NCI-H1048 (cell line): ENCODE results near the gene MFN1.
A peak's percentile ranks its signal among the peaks of the same experiment; 100 is the strongest.
"Not testable (repeated sequence)": the region's sequence is repeated elsewhere in the genome, so short reads cannot be mapped to it uniquely, and the experiment has no call there.

Experiments used
- DNase-seq: peaks from one replicate; lab custom pipeline; 2025; lab: John Stamatoyannopoulos, UW

The MFN1 gene

DNA sequence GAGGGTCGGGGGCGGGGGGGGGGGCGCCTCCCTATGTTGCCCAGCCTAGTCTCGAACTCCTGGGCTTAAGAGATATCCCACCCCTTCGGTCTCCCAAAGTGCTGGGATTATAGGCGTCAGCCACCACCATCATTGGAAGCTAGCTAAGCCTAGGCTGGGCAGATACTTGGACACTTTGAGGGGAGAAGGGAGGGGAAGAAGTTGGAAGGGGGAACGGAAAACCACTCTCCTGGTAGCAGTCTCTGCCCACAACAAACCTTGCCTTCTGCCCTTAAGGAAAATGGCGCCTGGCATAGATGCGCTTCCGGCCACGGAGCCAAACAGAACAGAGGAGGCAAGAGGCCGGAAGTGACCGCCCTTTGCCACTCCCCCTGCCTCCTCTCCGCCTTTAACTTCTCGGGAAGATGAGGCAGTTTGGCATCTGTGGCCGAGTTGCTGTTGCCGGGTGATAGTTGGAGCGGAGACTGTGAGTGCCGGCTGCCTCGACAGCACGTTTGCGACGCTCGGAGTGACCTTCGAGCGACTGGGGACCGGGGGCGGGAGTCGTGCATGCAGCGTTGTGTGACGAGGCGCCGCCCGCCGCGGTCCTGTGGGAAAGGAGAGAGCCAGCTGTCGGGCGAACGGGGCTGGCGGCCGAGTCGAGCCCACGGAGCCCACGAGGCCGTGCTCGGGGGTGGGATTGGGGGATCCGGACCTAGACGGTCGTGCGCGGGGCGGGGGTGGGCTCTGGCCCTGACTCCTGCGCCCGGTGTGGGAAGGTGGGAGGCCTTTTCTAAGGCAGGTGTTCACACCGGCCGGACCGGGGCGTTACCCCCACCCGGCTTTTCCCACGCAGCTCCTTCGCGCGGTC lies at the start of gene MFN1:
TSS of gene MFN1 (plus strand) at position 365 of the 850 bp plus-strand sequence. CDS start 1,143 bp downstream, outside the sequence.
- peak; percentile 81 for DNase-seq

DNA sequence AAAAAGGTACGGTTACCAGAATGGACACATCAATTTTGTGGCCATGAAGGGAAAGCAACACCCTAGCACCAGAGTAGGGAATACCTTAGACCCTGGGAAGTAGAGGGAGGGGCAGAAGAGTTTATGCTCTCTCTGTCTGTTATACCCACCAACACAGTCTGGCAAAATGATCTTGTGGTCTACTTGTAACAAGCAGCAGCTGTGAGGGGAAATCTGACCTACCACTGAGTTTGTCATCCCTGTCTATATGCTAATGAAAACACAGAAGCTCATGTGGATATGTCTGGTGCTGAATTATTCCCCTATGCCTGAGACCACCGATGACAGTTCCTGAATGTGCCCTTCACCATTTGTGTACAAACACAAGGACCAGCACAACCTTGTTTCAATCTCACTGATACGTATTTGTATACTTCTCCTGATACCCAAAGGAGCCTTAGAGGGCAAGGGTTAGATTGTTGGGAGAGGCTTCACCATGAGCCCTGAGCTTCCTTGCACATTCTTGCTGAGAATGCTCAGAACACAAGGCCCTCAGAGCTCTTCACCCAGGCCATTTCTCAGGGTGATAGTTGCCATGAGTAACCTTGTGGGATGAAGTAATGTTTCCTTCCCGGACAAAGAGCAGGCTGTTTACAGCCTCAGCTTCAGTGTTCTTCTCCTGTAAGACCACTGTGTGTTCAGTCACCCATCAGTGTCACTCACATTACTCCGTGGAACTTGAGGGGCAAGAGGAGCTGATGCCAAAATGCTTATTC lies 49.4 kb upstream of the MFN1 start:
- no peak for DNase-seq

DNA sequence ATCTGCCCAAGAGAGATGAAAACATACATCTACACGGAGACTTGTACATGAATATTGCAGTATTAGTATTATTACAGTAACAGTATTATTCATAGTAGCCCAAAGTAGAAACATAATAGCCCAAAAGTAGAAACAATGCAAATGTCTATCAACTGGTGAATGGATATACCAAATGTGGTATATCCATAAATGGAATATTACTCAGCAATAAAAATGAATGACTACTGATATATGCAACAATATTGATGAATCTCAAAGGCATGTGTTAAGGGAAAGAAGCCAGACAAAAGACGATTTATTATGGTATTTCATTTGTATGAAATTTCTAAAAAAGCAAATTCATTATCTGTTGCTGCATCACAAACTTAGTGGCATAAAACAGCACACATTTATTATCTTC lies 48.2 kb upstream of the MFN1 start:
- DNase-seq, result no peak

DNA sequence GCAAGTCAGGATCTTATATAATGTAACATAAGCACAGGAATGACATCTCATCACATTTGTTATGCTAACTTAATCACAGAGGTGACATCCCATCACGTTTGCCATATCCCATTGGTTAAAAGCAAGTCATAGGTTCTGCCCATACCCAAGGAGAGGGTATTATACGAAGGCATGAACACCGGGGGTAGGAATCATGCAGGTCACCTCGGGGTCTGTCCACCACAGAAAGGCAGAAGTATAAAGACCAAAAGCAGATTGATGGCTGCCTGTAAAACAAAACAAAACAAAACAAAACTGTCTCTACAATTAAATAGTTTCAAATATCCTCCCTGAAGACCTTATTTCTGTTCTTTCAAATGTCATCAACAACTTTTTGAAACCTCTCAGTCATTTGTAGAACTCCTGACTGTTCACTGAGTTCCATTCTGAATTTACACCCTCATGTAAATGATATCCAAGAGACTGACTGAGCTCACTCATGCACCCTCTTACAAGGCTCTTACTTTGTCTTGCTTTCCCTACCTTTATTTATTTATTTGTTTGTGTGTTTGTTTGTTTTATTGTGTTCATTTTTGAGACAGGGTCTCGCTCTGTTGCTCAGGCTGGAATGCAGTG lies 47.4 kb upstream of the MFN1 start:
- no peak for DNase-seq

DNA sequence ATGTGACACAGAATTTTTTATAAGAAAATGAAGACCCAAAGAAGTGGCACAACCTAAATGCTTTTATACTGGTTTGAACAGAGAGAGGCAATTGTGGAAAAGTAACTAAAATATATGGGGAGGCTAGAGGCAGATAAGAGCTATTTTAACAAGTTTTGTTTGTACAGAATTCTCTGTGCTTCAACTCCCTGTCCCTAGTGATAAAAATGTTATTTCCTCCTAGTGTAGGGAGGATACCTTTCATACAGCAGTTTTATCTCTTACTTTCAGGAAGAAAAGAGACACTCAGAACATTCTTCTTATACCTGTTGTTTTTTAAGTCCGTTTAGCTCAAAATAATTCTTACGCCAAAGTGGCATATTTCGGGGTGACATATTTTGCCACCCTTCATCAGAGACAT lies 45.9 kb upstream of the MFN1 start:
- no peak for DNase-seq

DNA sequence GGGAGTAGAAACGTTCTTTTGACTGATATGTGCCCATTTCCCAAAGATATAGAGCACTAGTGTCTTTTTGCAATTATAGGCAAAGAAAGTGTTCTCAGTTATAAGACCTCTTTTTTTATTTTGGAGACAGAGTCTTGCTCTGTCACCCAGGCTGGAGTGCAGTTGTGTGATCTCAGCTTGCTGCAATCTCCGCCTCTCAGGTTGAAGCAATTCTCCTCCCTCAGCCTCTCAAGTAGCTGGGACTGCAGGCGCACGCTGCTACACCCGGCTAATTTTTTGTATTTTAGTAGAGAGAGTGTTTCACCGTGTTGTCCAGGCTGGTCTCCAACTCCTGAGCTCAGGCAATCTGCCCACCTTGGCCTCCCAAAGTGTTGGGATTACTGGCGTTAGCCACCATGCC lies 45.4 kb upstream of the MFN1 start:
- no peak for DNase-seq

DNA sequence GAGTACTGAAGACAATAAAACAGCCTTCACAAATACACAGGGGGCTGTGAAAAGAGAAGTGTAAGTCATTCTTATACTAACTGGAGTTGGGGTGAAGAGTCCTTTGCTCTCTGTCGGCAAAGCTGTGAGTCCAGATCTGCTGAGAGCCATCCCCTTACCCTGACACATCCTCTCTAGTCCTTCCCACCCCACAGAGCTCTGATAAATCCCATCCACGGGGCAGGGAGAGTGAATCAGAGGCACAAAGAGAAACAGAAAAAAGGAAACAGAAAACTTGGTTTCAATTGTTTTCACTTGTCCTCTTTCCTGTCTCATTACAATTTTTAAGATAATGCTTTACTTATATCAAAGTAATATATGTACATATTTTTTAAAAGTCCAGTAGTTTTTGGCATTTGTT lies 42.9 kb upstream of the MFN1 start:
- DNase-seq, result no peak

DNA sequence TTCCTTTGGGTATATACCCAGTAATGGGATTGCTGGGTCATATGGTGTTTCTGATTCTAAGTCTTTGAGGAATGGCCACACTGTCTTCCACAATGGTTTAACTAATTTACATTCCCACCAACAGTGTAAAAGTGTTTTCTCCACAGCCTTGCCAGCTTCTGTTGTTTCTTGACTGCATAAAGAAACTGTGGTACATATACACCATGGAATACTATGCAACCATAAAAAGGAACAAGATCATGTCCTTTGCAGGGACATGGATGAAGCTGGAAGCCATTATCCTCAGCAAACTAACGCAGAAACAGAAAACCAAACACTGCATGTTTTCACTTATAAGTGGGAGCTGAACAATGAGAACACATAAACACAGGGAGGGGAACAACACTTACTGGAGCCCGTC lies 40.1 kb upstream of the MFN1 start:
- not testable (repeated sequence) for DNase-seq

DNA sequence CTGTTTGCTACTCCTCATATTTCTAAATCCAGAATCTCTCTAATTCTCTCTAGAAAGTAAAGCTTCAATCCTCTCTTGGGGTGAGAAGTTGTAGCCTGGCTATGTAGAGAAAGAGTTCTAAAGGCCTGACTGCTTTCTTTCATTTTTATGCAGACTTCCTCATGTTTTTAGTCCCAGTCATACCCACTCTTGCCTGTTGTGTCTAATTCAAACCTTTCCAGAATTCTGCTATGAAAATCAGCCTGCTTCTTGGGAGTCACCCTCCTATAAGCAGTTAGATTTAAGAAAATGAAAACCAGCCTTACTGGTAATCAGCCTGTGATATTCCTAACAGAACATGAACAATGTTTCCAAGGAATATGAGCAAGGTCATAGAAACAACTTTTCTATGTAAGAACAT lies 39.5 kb upstream of the MFN1 start:
- no peak for DNase-seq

DNA sequence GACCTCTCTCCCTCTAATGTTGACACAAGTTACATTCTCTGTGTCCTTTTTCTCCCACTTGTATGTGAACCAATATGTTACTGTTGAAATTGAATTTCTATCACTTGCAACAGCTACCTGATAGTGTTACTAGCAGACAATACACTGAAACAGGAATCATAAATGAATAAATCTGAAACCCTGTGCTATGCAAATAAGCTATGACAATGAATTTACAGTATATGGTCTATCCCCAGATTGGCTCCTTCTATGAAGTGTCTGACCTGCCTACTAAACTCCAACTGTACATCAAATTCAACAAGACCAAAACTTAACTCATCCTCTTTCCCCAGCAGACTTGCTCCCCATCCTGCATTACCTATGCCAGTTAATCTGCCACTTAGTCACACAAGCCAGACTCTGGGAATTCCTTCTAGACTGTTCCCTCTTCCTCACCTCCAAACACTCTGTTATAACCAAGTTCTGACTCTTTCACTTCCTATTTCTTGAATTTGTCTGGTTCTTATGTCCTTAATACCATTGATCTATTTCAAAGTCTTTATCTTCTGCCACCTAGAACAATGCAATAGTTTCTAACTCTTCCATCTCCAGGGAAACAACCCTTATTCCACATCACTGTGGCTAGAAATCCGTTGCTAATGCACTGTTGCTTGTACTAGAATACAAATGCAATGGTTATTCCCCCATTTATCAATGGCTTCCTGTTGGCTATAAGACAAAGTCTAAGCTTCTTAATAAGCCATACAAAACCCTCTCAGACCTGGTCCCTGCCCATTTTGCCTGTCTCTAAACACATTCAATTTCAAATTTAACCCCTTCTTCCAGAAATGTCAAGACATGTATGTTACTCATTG lies 38.1 kb upstream of the MFN1 start:
- DNase-seq, result no peak

DNA sequence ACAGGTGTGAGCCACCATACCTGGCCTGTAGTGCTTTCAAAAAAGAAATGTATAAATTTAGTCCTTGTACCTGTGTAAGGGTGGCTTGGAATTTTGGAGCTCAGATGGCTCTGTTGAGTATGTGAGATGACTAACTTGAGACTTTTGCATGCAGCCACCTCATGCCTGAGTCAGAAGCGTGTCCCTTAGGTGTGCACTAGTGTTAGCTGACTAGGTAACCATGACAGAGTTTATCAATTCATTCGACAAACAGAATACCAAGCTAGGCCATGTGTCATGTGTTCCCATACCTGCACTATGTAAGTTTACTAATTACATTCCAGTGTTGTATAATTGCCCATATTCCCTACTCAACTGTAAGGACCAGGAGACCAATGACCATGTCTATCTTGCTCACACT lies 28.6 kb upstream of the MFN1 start:
- DNase-seq, result no peak

DNA sequence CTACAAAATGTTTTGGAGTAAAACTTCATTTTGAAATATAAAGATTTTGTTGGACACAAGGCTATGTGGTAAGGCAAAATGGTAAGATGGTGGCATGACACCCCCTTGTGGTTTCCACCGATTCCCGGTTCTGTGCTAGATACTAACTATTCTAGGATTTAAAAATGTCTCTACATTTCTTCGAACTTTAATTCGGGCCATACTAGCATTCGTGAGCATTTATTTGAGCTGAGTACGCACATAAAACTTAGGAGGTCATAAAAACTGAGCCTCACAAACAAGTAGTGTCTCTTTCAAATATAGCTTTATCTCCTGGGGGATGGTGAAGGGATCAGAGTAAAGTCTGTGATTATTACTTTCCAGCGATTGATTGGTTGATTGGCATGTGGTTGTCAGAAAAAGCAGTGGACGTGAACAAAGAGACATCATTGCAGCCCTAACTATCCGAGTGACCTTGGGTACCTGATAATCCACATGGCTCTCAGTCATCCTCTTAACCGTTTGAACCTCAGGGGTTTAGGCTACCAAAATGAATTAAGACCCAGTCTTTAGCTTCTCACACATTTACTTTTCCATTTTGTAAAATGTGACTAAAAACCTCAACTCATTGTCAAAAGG lies 25.7 kb upstream of the MFN1 start:
- DNase-seq, result no peak

DNA sequence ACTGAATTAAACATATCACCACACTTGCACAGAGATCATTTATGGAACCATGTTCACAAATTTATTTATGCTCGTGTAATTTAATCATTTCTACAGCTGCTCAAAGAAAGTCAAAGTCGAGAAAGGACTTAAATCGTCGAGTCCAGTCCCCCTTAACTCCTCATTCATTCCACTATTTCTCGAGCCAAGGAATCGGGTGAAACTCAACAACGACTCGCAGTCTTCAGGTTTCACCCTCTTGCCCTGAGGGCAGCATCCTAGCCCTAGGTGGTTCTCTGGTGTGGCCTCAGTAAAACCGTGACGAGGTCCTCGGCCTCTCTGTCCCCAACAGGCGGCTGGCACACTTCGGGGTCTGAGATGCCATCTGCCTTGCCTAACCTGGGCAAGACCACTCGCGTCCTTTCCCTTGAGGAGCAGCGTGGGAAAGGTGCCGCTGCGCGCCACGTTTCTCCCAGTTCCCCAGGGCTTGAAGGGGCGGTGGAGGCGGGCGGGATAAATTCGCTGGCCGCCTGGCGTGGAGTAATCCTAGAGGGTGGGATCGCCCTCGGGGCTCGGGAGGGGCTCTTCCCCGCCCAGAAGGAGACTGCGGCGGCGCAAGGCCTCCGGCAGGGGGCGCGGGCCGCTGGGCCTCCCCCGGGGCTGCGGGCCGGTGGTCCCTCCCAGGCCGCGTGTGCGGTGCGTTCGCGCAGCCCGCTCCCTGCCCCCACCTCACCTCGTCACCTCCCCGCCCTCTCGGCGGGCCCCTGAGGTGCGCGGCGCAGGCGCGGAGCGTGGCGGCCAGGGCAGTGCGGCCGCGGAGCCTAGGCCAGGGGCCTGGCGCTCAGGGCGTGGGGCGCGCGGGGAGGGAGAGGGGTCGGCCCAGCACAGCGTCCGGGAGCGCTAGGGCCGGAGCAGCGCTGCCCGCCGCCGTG lies 25.0 kb upstream of the MFN1 start, which contains the start of gene ZNF639:
TSS of gene ZNF639 (plus strand) at position 746 of the 911 bp plus-strand sequence. CDS start 5,263 bp downstream, outside the sequence.
- peak; percentile 60 for DNase-seq

DNA sequence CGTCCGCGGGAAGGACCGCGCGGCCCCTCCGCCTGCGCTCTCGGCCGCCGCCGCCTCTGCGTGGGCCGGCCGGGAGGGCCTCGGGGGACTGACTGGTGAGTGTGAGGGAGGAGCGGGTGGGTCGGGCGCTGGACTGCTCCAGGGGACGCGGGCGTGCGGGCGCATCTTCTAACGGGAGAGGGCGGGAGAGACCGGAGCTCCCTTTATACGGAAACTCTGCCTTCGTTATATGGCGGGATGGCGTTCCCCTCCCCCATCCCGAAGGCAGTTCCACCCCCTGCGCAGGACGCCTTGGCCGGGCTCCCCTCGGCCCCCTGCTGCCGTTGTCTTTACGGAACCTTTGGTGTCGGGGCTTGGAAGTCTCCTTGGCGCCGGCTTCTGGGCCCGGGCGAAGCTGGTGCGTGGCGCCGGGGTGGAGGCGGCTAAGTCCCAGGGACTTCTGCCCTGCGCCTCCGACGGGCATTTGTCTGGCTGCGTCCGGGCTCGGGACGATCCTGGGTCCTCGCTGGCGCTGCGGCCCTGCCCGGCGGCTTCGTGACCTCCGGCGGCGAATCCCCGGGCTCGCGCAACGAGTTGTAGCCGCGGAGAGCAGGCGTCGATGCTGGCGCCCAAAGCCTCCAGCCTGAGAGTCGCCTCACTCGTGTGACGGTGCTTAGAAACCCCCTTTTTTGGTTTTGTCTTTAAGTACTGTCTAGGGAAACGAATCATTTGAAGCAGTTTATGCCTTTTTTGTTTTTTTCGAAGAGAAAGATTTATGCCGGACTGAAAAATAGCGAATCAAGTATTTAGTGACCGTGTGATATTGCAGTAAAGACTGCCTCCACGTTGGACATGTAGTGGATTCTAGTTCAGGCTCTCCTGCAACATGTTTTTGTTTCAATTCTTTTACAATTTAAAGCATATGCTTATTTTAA lies 24.1 kb upstream of the MFN1 start:
- no peak for DNase-seq

DNA sequence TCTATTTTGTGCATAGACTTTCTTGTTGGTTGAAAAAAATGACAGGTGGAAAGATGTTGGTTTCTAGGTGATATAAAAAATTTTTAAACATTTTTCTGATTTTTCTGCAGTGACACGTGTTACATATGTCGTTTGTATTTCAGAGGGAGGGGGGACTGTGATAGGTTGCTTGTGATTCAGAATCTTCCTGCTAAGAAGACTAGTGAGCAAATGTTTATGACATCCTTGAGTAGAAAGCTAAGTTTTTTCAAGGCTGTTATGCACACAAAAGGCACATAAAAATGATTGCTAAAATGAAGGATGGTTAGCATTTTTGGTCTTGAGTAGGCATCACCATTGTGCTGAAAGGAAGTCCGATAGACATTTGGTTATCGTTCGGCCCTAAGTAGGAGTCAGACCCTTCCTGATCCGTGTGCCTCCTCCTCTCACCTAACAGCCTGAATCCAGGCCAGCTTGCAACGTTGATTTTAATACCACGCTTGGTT lies 23.2 kb upstream of the MFN1 start:
- no peak for DNase-seq

DNA sequence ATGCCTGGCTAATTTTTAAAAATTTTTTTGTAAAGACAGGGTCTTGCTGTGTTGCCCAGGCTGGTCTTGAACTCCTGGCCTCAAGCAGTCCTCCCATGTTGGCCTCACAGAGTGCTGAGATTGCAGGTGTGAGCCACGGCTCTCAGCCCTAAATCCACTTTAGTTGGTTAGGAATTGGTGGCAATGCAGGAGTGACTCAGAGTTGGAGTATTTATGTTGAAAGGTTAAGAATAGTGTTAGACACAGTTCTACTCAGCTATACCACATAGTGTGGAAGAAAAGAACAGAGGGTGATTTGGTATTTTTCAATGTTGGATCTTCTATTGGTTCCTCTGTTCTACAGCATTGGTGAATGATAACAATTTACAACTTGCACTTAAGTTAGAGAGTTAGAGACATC lies 17.1 kb upstream of the MFN1 start:
- DNase-seq, result no peak

DNA sequence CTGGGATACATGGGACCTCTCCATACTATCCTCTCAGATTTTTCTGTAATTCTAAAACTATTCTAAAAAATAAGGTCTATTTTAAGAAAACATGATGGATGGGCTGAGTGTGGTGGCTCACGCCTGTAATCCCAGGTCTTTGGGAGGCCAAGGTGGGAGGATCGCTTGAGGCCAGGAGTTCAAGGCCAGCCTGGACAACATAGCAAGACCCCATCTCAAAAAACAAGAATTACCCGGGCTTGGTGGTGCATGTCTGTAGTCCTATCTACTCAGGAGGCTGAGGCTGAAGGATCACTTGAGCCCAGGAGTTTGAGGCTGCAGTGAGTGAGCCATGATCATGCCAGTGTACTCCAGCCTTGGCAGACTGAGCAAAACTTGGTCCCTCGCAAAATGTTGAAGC lies 15.3 kb upstream of the MFN1 start:
- DNase-seq, result no peak

DNA sequence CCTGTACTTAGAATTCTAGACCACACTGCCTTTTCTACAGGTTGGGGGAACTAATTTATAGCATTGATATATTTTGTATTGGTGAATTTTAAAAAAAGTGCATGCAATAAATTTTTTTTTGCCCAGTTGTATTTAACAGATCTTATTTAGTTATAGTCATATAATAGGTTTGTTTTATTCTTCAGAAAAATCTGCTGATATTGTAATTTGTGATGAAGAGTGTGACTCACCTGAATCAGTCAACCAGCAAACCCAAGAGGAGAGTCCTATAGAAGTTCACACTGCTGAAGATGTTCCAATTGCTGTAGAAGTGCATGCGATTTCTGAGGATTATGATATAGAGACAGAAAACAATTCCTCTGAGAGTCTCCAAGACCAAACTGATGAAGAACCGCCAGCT lies 14.4 kb upstream of the MFN1 start:
- no peak for DNase-seq

DNA sequence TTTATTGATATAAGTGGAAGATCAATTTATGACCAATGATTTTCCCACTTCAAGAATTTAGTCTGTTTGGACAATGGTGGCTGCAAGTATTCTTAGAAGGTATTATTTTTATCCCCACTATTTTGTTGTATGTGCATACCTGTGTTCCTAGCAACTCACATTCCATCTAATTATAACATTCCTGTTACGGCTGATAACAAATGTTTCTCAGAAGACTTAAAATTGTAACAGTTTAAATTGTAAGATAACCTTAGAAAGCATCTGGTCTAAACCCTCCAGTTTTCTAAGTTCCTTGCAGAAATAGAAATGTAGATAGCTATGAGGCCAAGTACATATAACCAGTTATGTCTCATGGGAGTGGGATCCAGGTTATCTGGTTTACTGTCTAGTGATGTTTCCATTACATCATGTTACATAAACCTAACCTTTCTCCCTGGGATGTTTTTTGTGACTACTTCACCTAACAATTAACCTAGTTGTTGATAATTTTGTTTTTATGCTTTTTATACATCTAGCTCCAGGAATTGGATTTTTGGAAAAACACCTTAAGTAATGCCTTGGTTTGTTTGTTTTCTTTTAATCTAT lies 11.1 kb upstream of the MFN1 start:
- DNase-seq, result no peak
